ENCODE results near the gene PLPP7. TPM values are rescaled to one million over a fixed set of nuclear protein-coding genes. Genes with fewer than 3 reads are reported as not detected.

Gene PLPP7
- polyA plus RNA-seq, 3 donors: 2.2 to 2.4 (median 2.4) TPM

DNA sequence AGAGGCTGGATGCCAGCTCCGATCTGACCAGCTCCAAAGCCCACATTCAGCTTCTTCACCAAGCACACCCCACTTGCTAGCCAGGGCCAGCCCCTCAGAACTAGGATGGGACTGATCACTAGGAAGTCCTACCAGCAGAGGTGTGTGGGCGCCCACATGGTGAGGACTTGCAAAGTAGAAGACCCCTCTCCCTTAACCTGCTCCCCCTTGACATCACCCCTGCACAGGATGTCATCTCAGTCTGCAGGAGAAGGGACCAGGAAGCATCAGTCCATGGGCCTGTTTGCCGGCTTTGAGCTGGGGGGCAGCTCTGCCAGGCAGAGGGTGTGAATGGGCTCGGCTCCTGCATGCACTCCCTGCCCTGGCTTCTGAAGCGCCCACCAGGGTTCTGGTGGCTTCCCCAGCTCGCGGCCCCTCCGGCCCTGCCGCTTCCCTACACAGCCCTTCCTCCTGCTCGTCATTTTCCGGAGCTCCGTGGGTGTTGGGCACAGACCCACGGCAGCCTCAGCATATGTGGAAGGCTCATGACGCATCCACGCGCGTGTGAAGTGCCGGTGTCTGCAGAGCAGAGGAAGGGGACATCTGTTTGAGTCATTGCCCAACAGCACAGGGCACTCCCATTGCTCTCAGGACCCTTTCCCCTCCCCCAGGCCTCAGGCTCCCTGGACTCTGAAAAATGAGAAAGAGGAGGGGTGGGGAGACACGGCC lies 9.5 kb upstream of the PLPP7 start:
- DNase-seq: no peak

DNA sequence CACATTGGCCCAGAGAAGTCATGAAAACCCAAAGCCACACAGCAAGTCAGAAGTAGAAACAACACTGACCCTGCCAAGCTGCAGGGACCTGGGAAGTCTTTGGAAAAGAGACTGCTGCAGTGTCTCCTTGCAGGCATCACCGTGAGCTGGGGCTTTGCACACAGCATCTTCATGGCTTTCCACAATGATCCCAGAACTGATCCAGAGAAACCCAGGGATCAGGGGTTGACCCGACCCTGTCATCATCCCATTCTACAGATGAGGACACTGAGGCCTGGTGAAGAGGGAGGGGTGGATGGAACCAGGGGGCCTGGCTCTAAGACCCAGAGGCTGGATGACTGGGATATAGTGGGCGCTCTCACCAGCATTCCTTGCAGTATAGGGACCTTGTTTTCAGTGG lies 8.9 kb upstream of the PLPP7 start:
- no peak for DNase-seq

DNA sequence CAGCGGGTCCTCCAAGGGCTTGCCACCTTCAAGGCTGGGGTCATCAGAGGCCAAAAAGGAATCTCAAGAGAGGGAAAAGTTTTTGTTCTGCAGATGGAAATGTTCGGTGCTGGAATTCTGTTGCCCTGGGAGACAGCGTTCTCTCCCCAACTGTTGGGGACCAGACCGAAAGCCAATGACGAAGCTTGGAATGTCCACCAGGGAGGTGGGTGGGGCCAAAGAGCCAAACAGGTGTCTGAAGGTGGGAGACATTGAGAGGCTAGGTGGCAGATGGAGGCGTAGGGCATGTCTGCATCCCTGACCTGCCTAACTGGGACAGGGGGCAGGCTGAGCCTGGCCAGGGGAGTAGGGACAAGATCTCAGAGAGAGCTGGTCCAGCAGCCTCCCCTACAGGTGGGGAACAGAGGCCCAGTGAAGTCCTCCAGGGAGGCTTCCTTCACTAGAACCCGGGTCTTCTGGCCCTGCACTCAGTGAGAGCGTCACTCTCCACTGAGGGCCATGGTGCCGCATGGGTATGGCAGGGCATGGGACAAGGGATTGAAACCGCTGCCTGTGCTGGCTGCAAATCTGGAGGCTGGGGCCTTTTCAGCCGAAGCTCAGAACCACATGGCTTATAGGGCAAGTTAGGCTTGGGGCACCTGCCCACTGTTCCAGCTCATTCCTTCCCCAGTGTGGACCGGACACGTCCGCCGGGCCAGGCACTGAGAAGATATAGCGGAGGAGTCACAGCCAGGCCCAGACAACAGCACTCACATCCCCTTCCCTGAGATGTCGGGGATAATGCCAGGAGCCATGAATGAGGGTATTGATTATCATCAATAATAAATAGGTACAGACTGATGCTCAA lies 8.2 kb upstream of the PLPP7 start:
- DNase-seq: no peak

DNA sequence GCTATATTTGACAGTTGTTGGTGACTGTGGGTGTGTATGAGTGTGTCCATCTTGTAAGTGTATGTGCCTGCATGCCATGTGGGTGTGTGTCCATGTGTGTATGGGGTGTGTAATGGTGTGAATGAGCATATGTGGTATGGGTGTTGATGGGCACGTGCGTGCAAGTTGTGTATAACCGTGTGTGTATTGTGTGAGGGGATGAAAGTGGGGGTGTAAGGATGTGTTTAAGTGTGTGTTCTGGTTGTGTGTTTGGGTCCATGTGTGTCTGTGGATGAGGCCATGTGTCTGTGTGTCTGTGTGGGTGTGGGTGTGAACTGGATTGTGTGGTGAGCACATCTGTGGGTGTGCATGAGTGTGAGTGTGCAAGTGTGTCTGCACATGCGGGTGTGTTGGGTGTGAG lies 7.3 kb upstream of the PLPP7 start:
- no peak for DNase-seq

DNA sequence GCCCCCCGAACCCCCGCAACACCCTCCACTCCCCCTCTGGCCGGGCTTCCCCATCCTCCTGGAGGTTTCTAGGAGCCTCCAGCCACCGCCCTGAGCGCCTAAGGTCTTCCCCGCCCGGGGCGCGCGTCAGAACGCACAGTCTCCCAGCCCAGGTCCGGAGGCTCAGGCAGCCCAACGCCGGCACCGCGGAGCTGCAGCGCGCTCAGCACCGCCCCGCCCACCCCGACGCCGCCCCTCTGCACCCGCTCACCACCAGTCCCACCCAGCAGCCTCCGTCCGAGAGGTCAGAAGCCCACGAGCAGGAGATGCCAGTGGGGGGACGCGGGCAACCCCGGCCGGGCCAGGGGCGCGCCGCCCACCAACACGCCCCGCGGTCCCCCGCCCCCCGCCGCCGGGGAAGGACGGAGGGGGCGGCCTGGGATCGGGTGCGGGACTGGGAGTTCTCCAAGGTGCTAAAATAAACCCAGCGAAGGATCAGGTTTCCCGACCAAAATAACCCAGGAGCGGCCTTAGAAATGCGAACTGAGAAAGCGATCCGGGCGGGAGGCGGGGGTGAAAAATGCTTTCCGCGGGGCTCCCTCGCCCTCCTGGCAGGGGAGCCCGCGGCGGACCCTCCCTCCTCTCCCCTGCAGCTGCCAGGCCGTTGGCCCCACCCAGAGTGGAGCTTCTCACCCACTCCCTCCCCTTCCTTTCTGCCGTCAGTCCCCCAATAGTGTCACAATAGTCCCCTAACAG lies 6.7 kb upstream of the PLPP7 start:
- DNase-seq: peak; percentile 80

DNA sequence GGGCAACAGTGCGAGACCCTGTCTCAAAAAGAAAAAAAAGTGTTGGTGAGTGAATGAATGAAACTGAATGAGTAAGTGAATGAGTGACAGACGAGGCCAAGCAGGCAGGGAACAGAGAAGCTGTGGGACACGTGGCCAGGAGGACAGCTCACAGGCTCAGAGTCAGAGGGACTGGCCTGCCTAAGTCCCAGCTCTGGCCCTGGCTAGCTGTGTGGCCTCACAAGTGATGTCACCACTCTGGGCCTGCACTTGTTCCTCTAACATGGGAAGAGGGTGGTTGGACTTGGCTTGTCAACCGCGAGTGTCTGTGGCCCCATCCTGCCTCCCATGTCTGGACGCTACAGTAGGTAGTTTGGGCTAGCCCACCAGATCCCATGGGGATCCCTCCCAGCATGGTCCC lies 4.7 kb upstream of the PLPP7 start:
- DNase-seq: no peak

DNA sequence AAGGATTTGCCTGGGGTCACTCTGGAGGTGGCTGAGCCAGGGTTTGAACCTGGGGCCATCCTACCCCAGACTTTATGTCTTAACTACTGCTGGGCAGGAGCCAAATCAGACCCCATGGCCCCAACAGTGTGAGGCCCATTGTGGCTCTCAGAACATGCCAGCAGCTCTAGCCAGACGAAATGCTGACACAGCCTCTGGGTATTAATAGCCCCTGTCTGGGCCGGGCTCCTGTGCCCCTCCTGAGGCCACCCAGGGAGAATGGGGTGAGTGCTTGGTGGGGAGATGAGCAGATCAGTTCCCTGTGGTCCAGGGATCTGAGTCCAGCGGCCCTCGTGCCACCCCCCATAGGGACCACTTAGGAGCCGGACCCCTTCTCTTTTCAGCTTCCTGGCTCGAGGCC lies 2.2 kb upstream of the PLPP7 start:
- DNase-seq: no peak

DNA sequence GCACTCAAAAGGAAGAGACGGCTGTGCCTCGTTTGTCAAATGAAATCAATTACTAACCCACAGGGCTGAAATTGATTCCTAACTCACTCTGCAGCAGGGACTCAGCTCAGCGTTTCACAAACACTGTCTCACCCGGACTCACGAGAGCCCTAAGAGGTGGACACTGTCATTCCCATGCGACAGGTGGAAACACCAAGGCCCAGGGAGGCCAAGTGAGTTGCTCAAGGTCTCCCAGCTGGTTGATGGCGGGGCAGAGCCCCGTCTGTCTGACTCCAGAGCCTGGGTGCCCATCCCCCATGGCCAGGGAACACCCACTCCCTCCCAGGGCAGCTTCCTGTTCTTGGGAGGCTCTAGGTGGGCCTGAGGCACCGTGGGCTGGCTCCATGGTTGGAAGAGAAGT lies 1.3 kb upstream of the PLPP7 start:
- no peak for DNase-seq

DNA sequence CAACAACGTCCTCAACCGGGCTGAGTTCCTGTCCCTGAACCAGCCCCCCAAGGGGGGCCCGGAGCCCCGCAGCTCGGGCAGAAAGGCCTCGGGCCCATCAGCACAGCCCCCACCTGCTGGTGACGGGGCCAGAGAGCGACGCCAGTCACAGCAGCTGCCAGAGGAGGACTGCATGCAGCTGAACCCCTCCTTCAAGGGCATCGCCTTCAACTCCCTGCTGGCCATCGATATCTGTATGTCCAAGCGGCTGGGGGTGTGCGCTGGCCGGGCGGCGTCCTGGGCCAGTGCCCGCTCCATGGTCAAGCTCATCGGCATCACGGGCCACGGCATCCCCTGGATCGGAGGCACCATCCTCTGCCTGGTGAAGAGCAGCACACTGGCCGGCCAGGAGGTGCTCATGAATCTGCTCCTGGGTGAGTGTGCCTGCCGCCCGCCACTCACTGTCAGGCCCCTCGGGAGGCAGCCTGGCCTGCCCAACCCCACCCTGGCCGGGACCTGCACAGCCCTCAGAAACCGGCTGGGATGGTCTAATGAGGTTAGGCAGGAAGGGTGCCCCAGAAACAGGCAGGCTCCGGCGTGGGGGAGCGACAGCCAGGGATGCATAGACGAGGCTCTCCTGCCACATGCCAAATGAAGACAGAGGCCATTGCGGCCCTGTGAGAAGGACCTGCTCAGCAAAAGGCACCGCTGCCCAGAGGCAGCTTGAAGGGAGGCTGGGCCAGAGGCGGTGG lies 678 bp downstream of the PLPP7 start:
- no peak for DNase-seq

DNA sequence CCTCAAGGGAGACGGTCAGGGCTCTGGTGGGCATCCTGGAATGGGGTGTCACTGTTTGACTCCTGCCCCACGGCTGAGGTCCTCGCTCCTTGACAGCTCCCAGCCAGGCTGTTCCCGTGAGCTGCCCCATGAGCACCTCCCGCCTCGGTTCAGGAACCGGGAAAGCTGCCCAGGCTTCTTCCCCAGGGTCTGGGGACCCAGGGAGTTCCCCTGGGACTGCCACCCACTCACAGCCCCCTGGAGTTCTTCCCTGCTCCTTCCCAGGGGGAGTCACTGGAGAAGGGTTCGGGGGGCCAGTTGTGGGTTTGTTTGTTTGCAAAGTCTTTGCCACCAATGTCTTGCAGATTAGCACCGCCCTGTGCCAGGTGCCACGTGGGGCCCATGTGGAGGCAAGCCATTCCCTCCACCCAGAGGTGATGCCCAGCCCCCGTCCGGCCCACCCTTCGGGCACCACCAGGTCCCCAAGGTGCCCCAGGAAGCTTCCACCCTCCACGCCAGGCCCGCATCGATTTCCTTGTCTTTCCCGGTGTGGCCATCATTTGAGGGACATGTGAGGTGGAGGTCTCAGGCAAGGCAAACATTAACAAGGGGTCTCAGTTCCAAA lies 1.3 kb downstream of the PLPP7 start:
- DNase-seq: no peak

DNA sequence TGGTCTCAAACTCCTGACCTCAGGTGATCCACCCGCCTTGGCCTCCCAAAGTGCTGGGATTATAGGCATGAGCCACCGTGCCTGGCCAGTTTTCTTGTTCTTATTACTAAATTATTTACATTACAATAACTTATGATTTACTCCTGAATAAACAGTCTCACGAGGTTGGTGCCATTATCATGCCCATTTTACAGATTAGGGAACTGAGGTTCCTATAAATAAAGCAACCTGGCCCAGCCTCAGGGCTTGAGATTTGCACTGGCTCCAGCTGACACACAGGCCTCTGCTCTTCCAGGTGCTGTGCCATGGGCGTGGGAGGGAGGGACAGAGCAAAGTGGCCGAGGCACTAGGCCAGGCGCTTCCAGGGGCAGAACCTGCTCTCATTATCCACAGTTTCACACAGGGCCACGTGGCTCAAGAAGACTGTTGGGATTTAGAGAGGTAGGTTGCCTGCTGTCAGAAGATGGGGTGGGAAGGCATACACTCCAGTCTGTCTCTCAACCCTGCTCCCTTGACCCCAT lies 2.3 kb downstream of the PLPP7 start:
- no peak for DNase-seq

DNA sequence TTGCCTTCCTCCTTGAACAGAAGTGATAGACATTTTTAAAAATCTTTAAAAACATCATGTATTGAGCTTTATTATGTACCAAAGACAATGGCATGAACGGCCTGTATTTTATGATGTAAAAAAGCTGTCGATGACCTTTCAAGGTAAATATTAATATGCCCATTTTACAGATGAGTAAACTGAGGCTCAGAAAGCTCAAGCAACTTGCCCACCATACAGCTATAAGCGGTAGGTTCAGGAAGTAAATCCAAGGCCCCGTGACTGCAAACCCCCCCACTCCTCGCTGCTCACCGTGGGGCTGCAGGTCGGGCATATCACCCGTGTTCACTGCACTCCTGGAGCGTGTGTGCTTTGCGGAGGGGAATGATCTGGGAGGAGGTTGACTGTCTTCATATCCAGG lies 3.4 kb downstream of the PLPP7 start:
- DNase-seq: no peak

DNA sequence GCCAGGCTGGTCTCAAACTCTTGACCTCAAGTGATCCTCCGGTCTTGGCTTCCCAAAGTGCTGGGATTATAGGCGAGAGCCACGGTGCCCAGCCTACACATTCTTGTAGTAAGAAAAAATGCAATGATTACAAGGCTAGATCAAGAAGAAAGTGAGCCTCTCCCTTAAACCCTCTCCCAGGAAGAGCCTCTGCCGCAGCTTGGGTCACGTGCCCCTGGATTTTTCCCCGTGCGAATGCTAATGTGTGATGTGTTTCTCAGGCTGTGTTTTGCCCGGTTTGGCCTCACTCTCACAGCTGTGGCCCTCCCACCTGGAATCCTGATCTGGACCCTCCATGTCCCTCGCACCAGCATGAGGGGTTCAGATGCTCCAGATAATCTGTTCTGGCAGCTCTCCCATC lies 6.9 kb downstream of the PLPP7 start:
- DNase-seq: no peak

DNA sequence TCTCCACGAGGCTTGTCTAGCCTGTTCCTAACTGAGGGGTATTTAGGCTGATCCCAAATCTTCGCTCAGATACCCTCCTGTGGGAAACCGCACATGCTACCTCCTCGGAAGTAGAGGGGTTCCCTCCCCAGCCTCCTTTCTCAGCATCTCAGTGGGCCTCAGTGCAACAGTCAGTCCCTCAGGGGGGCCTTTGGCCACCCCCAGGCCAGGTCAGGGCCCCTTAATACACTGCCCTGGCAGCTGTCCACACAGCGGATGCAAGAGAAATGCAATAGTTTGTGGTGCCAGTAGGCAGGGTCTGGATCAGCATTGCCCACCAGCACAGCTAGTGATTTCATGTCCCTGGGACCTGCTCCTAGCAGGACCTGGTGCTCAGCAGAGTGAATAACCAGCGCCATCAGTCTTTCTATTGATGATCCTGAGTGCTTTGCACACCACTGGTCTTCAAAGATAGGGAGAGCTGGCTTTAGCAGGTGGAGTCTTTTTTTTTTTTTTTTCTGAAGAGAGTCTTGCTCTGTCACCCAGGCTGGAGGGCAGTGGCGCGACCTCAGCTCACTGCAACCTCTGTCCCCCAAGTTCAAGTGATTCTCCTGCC lies 7.5 kb downstream of the PLPP7 start:
- no peak for DNase-seq

DNA sequence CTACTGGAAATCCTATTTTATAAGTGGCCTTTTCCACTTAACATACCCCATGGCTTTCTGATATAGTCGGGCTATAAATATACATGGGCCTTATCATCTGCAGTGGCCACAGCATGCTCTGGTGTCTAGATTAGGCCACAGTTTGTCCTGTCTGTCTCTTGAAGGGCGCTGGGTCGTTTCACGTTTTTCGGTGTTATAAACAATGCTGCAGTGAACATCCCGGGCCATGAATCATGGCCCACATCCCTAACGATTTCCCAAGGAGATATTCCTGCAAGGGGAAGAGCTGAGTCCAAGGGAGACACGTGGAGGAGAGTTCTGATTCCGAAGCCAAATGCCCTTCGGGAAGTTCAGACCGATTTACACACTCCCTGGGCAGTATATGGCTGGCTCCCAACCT lies 8.4 kb downstream of the PLPP7 start:
- DNase-seq: no peak

DNA sequence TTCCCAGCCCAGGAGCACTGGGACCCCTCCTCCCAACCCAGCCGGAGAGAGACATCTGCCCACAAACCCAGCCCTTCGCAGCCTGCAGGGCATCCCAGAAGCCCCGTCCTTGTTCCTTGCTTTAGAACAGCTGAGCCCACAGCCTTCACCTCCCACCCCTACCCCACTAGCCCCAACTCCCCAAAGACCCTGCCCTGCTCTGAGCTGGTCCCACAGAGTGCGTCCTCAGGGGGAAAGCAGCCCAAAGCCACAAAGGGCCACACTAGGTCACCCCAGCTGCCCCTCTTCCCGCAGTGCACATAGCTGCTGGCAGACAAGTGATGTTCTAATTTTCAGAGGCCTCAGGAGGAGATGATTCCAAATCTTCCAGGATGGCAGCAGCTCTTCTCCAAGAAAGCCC lies 8.8 kb downstream of the PLPP7 start:
- DNase-seq: no peak

DNA sequence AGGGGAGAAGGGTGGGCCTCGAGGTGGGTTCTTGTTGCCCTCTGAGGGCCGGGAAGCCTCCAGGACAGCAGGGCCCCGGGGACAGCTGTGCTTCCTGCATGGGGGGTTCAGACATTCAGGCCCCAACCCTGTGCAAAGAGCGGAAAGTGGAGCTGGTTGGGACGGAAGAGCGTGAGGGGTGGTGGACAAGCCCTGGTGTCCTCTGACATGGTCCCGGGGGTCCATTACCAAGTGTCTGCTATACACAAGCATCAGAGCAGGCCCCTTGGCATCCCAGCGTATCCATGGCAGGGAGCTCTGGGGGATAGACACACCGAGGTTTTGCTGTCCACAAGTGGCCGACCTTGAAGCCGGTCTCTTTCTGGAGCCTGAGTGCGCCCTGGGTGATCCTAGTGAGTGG lies 9.3 kb downstream of the PLPP7 start:
- no peak for DNase-seq

DNA sequence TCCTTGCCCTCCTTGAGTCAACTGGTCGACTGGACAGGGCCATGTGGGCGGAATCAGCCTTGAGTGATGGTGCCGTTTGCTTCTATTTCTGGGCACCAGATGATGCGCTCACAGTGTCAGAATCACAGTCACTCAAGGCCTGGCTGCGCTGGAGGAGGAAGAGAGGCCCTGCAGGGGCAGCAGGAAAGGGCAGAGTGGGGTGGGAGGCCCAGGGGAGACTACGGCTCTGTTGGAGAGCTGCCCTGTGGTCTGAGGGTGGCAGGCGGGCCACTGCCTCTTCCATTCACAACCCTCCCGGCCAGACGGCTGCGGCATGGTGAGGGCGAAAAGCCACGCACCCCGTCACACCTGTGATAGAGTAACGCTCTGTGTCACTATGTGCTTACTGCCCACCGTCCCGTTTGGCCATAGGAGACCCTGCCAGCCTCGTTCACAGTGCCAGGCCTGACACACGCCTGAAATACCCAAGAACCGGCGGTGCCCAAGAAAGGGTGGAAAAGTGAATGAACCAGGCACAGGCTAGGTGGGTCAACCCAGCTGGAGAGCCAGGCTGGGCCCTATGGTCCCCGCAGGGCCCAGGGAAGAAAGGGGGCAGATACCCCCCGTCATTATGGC lies 9.9 kb downstream of the PLPP7 start:
- DNase-seq: no peak

DNA sequence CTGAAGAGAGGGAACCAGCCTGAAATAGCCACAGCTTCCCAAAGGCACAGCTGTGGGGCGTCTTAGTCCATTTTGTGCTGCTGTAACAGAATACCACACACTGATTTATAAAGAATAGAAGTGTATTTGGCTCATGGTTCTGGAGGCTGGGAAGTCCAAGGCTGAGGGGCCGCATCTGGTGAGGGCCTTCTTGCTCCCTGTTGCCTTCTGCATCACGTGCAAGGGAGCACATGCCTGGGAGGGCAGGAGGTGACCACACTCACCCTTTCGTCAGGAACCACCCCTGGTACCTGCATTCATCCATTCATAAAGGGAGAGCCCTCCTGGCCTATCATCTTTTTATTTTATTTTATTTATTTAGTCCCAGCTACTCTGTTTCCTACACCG lies 10.4 kb downstream of the PLPP7 start:
- DNase-seq: no peak

DNA sequence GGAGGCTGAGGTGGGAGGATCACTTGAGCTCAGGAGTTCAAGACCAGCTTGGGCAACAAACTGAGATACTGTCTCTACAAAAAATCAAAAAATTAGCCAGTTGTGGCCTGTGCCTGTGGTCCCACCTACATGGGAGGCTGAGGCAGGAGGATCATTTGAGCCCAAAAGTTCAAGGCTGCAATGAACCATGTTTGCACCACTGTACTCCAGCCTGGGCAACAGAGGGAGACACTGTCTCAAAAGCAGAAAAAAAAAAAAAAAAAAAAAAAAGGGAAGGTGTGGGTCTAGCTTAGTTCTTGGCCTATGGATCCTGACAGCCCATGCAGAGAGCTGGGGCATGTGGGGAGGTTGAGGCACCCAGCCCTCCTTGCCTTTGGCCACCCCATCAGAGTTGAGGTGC lies 10.9 kb downstream of the PLPP7 start:
- DNase-seq: no peak
